Mesendoderm (in vitro differentiated cells): ENCODE results near the gene AP3S2.

Experiments
- DNase-seq: peaks from one replicate; pipeline ENCODE4 v3.0.0; 2013
- H2AK5ac ChIP-seq: 2 replicates; pipeline ENCODE4 v1.6.1; 2013; ENCODE audit warnings: low read length, inconsistent platforms
- H2BK120ac ChIP-seq: 2 replicates; pipeline ENCODE4 v1.6.1; 2013; ENCODE audit warnings: low read depth, mild to moderate bottlenecking, low read length, moderate library complexity, mixed read lengths
- H2BK15ac ChIP-seq: replicated peaks from 2 replicates; pipeline ENCODE4 v1.6.1; 2013; ENCODE audit warnings: low read depth, mild to moderate bottlenecking, moderate library complexity
- H2BK5ac ChIP-seq: 2 replicates; pipeline ENCODE4 v1.6.1; 2013; ENCODE audit warnings: low read length, inconsistent platforms
- H3K18ac ChIP-seq: 2 replicates; pipeline ENCODE4 v1.6.1; 2013; ENCODE audit warnings: mild to moderate bottlenecking, low read length, mixed read lengths
- H3K23ac ChIP-seq: one replicate; pipeline ENCODE4 v1.6.1; 2013; ENCODE audit warnings: low read length
- H3K27ac ChIP-seq: 2 replicates; pipeline ENCODE4 v1.5.1; 2013; ENCODE audit warnings: low read depth, mild to moderate bottlenecking, inconsistent platforms, low read length, moderate library complexity
- H3K27me3 ChIP-seq: 2 replicates; pipeline ENCODE4 v1.6.1; 2013; ENCODE audit warnings: low read length, control low read depth, mild to moderate bottlenecking, inconsistent platforms; ENCODE audit not compliant: insufficient read depth, poor library complexity
- H3K36me3 ChIP-seq: 2 replicates; pipeline ENCODE4 v1.6.1; 2013; ENCODE audit warnings: low read length, inconsistent platforms; ENCODE audit not compliant: control insufficient read depth, insufficient read depth
- H3K4ac ChIP-seq: one replicate; pipeline ENCODE4 v1.6.1; 2013; ENCODE audit warnings: low read depth, mild to moderate bottlenecking, low read length, moderate library complexity
- H3K4me1 ChIP-seq: 2 replicates; pipeline ENCODE4 v1.6.1; 2013; ENCODE audit warnings: low read depth, low read length, inconsistent platforms; ENCODE audit not compliant: control insufficient read depth
- H3K4me2 ChIP-seq: 2 replicates; pipeline ENCODE4 v1.6.1; 2013; ENCODE audit warnings: low read length
- H3K4me3 ChIP-seq: 2 replicates; pipeline ENCODE4 v1.5.1; 2013; ENCODE audit warnings: mild to moderate bottlenecking, low read length
- H3K56ac ChIP-seq: one replicate; pipeline ENCODE4 v1.6.1; 2013; ENCODE audit warnings: low read length
- H3K79me1 ChIP-seq: 2 replicates; pipeline ENCODE4 v1.6.1; 2013; ENCODE audit warnings: low read length, inconsistent platforms
- H3K79me2 ChIP-seq: 2 replicates; pipeline ENCODE4 v1.6.1; 2013; ENCODE audit warnings: mild to moderate bottlenecking, low read length; ENCODE audit not compliant: control insufficient read depth, insufficient read depth
- H3K9ac ChIP-seq: 2 replicates; pipeline ENCODE4 v1.6.1; 2013; ENCODE audit warnings: low read length, inconsistent platforms
- H4K5ac ChIP-seq: one replicate; pipeline ENCODE4 v1.6.1; 2013; ENCODE audit warnings: low read length
- H4K8ac ChIP-seq: one replicate; pipeline ENCODE4 v1.6.1; 2013; ENCODE audit warnings: low read depth, mild to moderate bottlenecking, control low read depth, low read length, moderate library complexity
- WGBS: extraction: QIAGEN DNeasy Blood & Tissue Kit; methylation state at CpG from one replicate; pipeline ENCODE4 v1.1.7; 2013; ENCODE audit warnings: low lambda C conversion rate, missing lambda C conversion rate; ENCODE audit not compliant: insufficient coverage; ENCODE audit errors: extremely low coverage; 5-methylcytosine and 5-hydroxymethylcytosine counted together

Gene AP3S2

GRCh38 chr15:89801471-89802195, 92.2 kb downstream of the AP3S2 start:
- Histone ChIP-seq H3K27ac (no peak overlapping the region), H3K18ac (no peak overlapping the region), H3K79me1 (no peaks in the 10 kb centered on the region), H3K36me3 (no peaks in the 10 kb centered on the region), H3K9ac (no peak overlapping the region), H3K4me1 (no peaks in the 10 kb centered on the region), H2BK120ac (no peak overlapping the region), H2BK15ac (no peak overlapping the region), H2AK5ac (no peak overlapping the region), H3K4me3 (no peak overlapping the region), H4K5ac (no peak overlapping the region), H3K4ac (no peak overlapping the region), H3K23ac (no peak overlapping the region), H3K27me3 (no peaks in the 10 kb centered on the region), H3K56ac (no peak overlapping the region), H4K8ac (no peak overlapping the region), H3K79me2 (no peaks in the 10 kb centered on the region), H2BK5ac (no peak overlapping the region), H3K4me2 (no peak overlapping the region)
- no CpG with 5 or more reads among the region's 21 CpGs for WGBS
- DNase-seq: no peak

DNA sequence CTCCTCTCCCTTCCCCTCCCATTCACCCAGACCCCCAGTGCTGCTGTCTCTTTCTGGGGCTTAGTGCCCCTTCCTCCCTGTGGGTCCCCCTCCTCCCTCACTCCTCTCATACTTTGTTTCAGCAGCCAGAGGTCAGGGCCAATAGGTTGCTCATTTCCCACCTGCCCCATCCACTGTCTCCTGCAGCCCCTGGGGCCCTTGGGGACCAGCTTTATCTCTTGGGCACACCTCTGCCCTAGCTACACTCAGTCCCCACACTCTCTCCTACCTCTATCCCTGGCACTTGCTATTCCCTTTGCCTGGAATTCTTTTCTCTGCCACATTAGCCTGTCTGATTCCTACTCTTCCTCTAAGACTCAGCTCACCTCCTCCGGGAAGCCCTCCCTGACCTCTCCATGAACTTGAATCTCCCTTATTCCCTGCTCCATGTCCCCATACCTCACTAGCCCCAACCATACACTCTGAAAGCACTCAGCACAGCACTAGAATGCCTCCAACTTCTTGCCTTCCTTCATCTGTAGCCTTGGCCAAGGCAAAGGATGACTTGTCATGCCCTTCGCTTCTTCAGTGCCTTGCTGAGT, 93.8 kb downstream of the AP3S2 start:
- WGBS: no CpG with 5 or more reads among the region's 2 CpGs
- H3K79me1 ChIP-seq: no peaks in the 10 kb centered on the region
- no peak overlapping the region for H3K23ac ChIP-seq
- no peak overlapping the region for H3K27ac ChIP-seq
- no peak overlapping the region for H2BK120ac ChIP-seq
- no peak overlapping the region for H2BK5ac ChIP-seq
- H3K79me2 ChIP-seq: no peaks in the 10 kb centered on the region
- H4K8ac ChIP-seq: no peak overlapping the region
- H4K5ac ChIP-seq: no peak overlapping the region
- H2AK5ac ChIP-seq: no peak overlapping the region
- H3K56ac ChIP-seq: no peak overlapping the region
- no peaks in the 10 kb centered on the region for H3K4me1 ChIP-seq
- H2BK15ac ChIP-seq: no peak overlapping the region
- H3K4me2 ChIP-seq: no peak overlapping the region
- no peak overlapping the region for H3K4me3 ChIP-seq
- DNase-seq: no peak
- H3K9ac ChIP-seq: no peak overlapping the region
- no peaks in the 10 kb centered on the region for H3K36me3 ChIP-seq
- H3K27me3 ChIP-seq: no peaks in the 10 kb centered on the region
- H3K4ac ChIP-seq: no peak overlapping the region
- H3K18ac ChIP-seq: no peak overlapping the region

DNA sequence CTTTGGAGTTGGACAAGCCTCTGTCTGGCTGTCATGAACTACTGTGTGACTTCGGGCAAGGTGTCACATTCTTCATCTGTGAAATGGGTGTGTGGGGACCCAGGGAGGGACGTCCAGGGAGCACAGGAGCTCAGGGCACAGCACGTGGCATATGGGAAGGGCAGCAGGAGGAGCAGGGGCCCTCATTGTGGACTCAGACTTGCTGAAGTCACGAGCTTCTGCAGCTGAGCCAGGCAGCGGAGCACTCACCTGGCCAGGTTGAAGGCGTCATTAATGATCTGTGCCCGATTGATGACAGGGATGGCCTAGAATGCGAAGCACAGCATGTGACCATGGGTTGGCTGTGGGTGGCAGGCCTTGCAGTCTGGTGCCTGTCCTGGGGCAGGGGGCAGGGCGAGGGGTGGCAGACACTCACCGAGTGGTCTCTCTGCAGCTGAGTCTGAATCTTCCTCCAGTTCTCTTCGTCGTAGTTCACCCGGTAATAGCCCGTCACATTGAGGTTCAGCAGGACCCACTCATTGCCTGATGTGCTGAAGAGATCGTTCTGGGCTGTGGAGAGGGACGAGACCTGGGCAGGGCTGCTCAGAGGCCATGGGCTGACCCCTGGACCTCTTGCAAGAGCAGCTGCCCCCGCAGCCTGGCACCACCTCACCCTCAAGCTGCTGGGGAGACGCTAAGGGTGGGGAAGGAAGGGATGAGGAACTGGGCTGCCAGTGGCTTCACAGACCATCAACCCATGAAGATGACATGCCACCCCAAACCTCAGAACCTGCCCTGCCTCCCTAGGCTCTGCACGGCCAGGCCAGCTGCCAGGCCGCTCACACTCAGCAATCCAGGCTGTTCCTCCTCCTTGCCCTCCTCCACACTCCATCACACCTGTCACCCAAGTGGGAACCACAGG, 94.5 kb downstream of the AP3S2 start:
- H2BK15ac ChIP-seq: no peak overlapping the region
- H3K79me1 ChIP-seq: no peaks in the 10 kb centered on the region
- no CpG with 5 or more reads among the region's 20 CpGs for WGBS
- no peak for DNase-seq
- H3K18ac ChIP-seq: no peak overlapping the region
- H2AK5ac ChIP-seq: no peak overlapping the region
- H3K23ac ChIP-seq: no peak overlapping the region
- H3K4me1 ChIP-seq: no peaks in the 10 kb centered on the region
- no peak overlapping the region for H3K4me2 ChIP-seq
- no peak overlapping the region for H3K27ac ChIP-seq
- no peak overlapping the region for H4K5ac ChIP-seq
- H2BK5ac ChIP-seq: no peak overlapping the region
- H3K36me3 ChIP-seq: no peaks in the 10 kb centered on the region
- H3K4ac ChIP-seq: no peak overlapping the region
- no peak overlapping the region for H3K4me3 ChIP-seq
- H2BK120ac ChIP-seq: no peak overlapping the region
- no peaks in the 10 kb centered on the region for H3K79me2 ChIP-seq
- no peak overlapping the region for H3K9ac ChIP-seq
- no peak overlapping the region for H4K8ac ChIP-seq
- no peaks in the 10 kb centered on the region for H3K27me3 ChIP-seq
- no peak overlapping the region for H3K56ac ChIP-seq

DNA sequence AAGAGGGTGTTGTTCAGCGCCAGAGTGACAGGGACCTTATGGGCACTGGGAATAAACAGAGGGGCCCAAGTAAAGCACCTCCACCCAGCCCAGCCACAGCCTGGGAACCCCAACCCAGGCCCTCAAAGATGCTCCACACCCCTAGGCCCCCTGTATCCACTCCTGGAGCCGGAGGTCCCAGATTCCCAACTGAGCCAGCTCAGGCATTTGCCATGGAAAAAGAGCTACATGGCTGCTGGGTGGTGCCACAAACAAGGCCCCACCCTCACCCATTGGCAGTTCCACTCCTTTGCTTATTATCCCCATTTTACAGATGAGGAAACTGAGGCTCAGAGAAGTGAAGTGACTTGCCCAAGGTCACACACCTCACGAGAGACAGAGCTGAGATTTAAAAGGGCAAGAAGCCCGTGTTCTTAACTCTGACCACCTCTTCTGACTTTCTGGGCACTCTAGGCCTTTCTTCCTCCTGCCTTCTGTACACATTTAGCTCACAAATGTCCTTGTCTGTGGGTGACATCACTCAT, 96.1 kb downstream of the AP3S2 start:
- Histone ChIP-seq H2BK5ac (no peak overlapping the region), H3K4ac (no peak overlapping the region), H3K79me1 (no peaks in the 10 kb centered on the region), H3K23ac (no peak overlapping the region), H3K9ac (no peak overlapping the region), H3K27ac (no peak overlapping the region), H2BK120ac (no peak overlapping the region), H3K4me1 (no peaks in the 10 kb centered on the region), H3K56ac (no peak overlapping the region), H2AK5ac (no peak overlapping the region), H3K27me3 (no peaks in the 10 kb centered on the region), H3K18ac (no peak overlapping the region), H3K4me3 (no peak overlapping the region), H3K36me3 (no peaks in the 10 kb centered on the region), H4K5ac (no peak overlapping the region), H3K79me2 (no peaks in the 10 kb centered on the region), H2BK15ac (no peak overlapping the region), H4K8ac (no peak overlapping the region), H3K4me2 (no peak overlapping the region)
- no peak for DNase-seq
- WGBS: no CpG with 5 or more reads among the region's 4 CpGs

DNA sequence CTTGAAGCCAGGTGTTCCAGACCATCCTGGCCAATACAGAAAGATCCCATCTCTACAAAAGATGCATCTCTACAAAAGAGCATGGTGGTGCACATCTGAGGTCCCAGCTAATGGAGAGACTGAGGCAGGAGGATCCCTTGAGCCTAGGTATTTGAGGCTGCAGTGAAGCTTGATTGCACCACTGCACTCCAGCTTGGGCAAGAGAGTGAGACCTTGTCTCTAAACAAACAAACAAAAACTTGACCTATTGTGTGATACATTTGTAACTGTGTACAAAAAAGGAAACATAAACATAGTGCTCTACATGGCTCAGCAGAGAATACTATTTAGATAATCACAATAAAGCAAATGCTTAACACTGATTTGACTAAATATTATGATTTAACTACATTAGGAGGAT, 97.8 kb downstream of the AP3S2 start:
- H3K18ac ChIP-seq: no peak overlapping the region
- no peaks in the 10 kb centered on the region for H3K79me2 ChIP-seq
- no peak for DNase-seq
- H3K36me3 ChIP-seq: no peaks in the 10 kb centered on the region
- no peak overlapping the region for H3K27ac ChIP-seq
- H3K4me1 ChIP-seq: no peaks in the 10 kb centered on the region
- H3K23ac ChIP-seq: no peak overlapping the region
- no peak overlapping the region for H3K9ac ChIP-seq
- no peak overlapping the region for H2AK5ac ChIP-seq
- no peak overlapping the region for H4K8ac ChIP-seq
- H3K56ac ChIP-seq: no peak overlapping the region
- no peak overlapping the region for H3K4me2 ChIP-seq
- H2BK120ac ChIP-seq: no peak overlapping the region
- H2BK15ac ChIP-seq: no peak overlapping the region
- H3K79me1 ChIP-seq: no peaks in the 10 kb centered on the region
- no peak overlapping the region for H4K5ac ChIP-seq
- no peak overlapping the region for H2BK5ac ChIP-seq
- no peaks in the 10 kb centered on the region for H3K27me3 ChIP-seq
- H3K4me3 ChIP-seq: no peak overlapping the region
- no peak overlapping the region for H3K4ac ChIP-seq
